NT2/D1 (cell line): ENCODE results near the gene IL17RE.

Source experiments
- YY1 ChIP-seq: IDR thresholded peaks from 2 replicates; pipeline ENCODE4 v1.6.1; 2011; ENCODE audit not compliant: insufficient read length, insufficient read depth
- ZNF274 ChIP-seq: IDR thresholded peaks from 2 replicates; pipeline ENCODE4 v1.6.1; 2011; ENCODE audit warnings: mild to moderate bottlenecking, low read depth, low read length

DNA sequence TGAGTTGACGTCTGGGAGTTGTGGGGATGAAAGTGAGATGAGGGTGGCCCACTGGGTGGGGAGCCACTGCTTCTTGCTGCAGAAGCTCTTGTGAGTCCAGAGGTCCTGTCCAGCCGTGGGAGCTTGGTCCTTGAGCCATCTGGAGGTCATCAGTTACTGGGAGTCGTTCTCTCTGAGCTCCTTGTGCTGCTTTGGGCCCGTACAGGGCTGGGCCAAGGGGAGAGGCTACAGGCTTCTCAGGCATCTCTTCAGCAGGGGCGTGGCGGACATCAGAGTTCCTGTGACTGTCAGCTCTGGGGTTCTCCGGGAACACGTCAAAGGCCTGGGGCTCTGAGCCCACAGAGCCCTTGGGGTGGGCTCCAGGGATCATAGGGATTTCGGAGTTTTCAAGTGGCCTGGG lies 47.0 kb downstream of the IL17RE start:
- TF ChIP-seq ZNF274 (no peak), YY1 (no peak)
